IMR-90 (cell line): ENCODE data around the gene SLC6A6. TPM values are rescaled to one million over a fixed set of nuclear protein-coding genes. Genes with fewer than 3 reads are reported as not detected.
A peak's percentile ranks its signal among the peaks of the same experiment; 100 is the strongest.

Experiments
- ATAC-seq: fragments of 200-7000 bp; cut with Tn5 transposase; 2 replicates; pipeline ENCODE4 v1.9.1; 2020; ENCODE audit warnings: low read depth, mild to moderate bottlenecking, moderate library complexity
- BruUV-seq: library from RNA; stranded (reverse); fragments of 400-500 nt; replicated peaks from 2 replicates; lab custom pipeline; 2021; lab: Mats Ljungman, UMichigan
- CTCF ChIA-PET: fragments of 300-600 bp; formaldehyde crosslinking; extraction: SDS; loops from one replicate; lab custom pipeline; 2021; ENCODE audit warnings: antibody characterized with exemption; lab: Yijun Ruan, JAX
- POLR2A ChIA-PET: fragments of 300-600 bp; sonication (Branson Sonifier 250); formaldehyde crosslinking; loops from one replicate; lab custom pipeline; 2022; ENCODE audit warnings: antibody characterized with exemption; ENCODE audit not compliant: unreplicated experiment; lab: Charles Lee
- DNase-seq: peaks from one replicate; pipeline ENCODE4 v3.0.0; 2013
- H2AFZ ChIP-seq: replicated peaks from 2 replicates; pipeline ENCODE3; 2013; ENCODE audit warnings: low read length, mild to moderate bottlenecking; ENCODE audit not compliant: poor library complexity
- H2AK5ac ChIP-seq: 2 replicates; pipeline ENCODE4 v1.6.1; 2013; ENCODE audit warnings: low read depth, low read length, inconsistent platforms
- H2AK9ac ChIP-seq: replicated peaks from 2 replicates; pipeline ENCODE3; 2013; ENCODE audit warnings: mild to moderate bottlenecking, low read depth, low read length, moderate library complexity; ENCODE audit not compliant: poor library complexity
- H2BK120ac ChIP-seq: 2 replicates; pipeline ENCODE4 v1.6.1; 2013; ENCODE audit warnings: low read depth, low read length, inconsistent platforms
- H2BK15ac ChIP-seq: 3 replicates; pipeline ENCODE4 v1.6.1; 2013; ENCODE audit warnings: low read depth, low read length, inconsistent platforms
- H2BK20ac ChIP-seq: 2 replicates; pipeline ENCODE4 v1.6.1; 2013; ENCODE audit warnings: low read depth, mild to moderate bottlenecking, inconsistent platforms, low read length, moderate library complexity
- H2BK5ac ChIP-seq: 2 replicates; pipeline ENCODE4 v1.6.1; 2013; ENCODE audit warnings: mild to moderate bottlenecking, low read depth, low read length, inconsistent platforms; ENCODE audit not compliant: poor library complexity, severe bottlenecking
- H3K14ac ChIP-seq: replicated peaks from 2 replicates; pipeline ENCODE4 v1.6.1; 2013; ENCODE audit warnings: low read depth, low read length, inconsistent platforms
- H3K18ac ChIP-seq: 2 replicates; pipeline ENCODE4 v1.6.1; 2013; ENCODE audit warnings: low read depth, low read length, control low read depth
- H3K23ac ChIP-seq: 2 replicates; pipeline ENCODE4 v1.6.1; 2013; ENCODE audit warnings: low read depth, low read length, inconsistent platforms
- H3K27ac ChIP-seq: 2 replicates; pipeline ENCODE4 v1.5.1; 2013; ENCODE audit warnings: mild to moderate bottlenecking, control low read depth, low read length; ENCODE audit not compliant: insufficient read depth
- H3K27me3 ChIP-seq: 2 replicates; pipeline ENCODE4 v1.6.1; 2013; ENCODE audit warnings: low read length; ENCODE audit not compliant: control insufficient read depth, insufficient read depth
- H3K36me3 ChIP-seq: 2 replicates; pipeline ENCODE4 v1.6.1; 2013; ENCODE audit warnings: low read length, mixed read lengths; ENCODE audit not compliant: control insufficient read depth, insufficient read depth
- H3K4ac ChIP-seq: 2 replicates; pipeline ENCODE4 v1.6.1; 2013; ENCODE audit warnings: low read depth, low read length, inconsistent platforms
- H3K4me1 ChIP-seq: 2 replicates; pipeline ENCODE4 v1.6.1; 2013; ENCODE audit warnings: low read length, mixed read lengths; ENCODE audit not compliant: control insufficient read depth, insufficient read depth
- H3K4me2 ChIP-seq: 2 replicates; pipeline ENCODE4 v1.6.1; 2013; ENCODE audit warnings: low read depth, mild to moderate bottlenecking, control low read depth, low read length, moderate library complexity
- H3K4me3 ChIP-seq: 2 replicates; pipeline ENCODE4 v1.5.1; 2013; ENCODE audit warnings: low read depth, mild to moderate bottlenecking, control low read depth, low read length, moderate library complexity; ENCODE audit not compliant: insufficient read depth
- H3K56ac ChIP-seq: 2 replicates; pipeline ENCODE4 v1.6.1; 2013; ENCODE audit warnings: low read length, inconsistent platforms; ENCODE audit not compliant: insufficient read depth; ENCODE audit errors: extremely low read depth
- H3K79me1 ChIP-seq, 2 experiments: 2 replicates each; pipeline ENCODE4 v1.6.1; 2013; ENCODE audit warnings: low read length in 2 of 2, inconsistent platforms in 1 of 2, low read depth in 1 of 2
- H3K9ac ChIP-seq: 2 replicates; pipeline ENCODE4 v1.6.1; 2013; ENCODE audit warnings: low read depth, low read length, control low read depth
- H3K9me1 ChIP-seq: 2 replicates; pipeline ENCODE4 v1.6.1; 2013; ENCODE audit warnings: low read length, inconsistent platforms; ENCODE audit not compliant: insufficient read depth
- H3K9me3 ChIP-seq: 2 replicates; pipeline ENCODE4 v1.6.1; 2013; ENCODE audit warnings: low read length; ENCODE audit not compliant: control insufficient read depth, insufficient read depth
- H4K20me1 ChIP-seq: 2 replicates; pipeline ENCODE4 v1.6.1; 2013; ENCODE audit warnings: low read length, inconsistent platforms; ENCODE audit not compliant: insufficient read depth
- H4K5ac ChIP-seq: 2 replicates; pipeline ENCODE4 v1.6.1; 2013; ENCODE audit warnings: mild to moderate bottlenecking, low read depth, low read length, control low read depth
- H4K8ac ChIP-seq, 2 experiments: 2 replicates each; pipeline ENCODE4 v1.6.1; 2013; ENCODE audit warnings: low read depth in 2 of 2, low read length in 2 of 2, control low read depth in 1 of 2, inconsistent platforms in 1 of 2
- H4K91ac ChIP-seq: 2 replicates; pipeline ENCODE4 v1.6.1; 2013; ENCODE audit warnings: low read depth, low read length, inconsistent platforms; ENCODE audit not compliant: insufficient read depth
- BHLHE40 ChIP-seq: fragments of 150-350 bp; IDR thresholded peaks from 2 replicates; pipeline ENCODE4 v1.6.1; 2016; ENCODE audit warnings: mild to moderate bottlenecking, low read depth, low read length
- CEBPB ChIP-seq: IDR thresholded peaks from 2 replicates; pipeline ENCODE4 v1.6.1; 2012; ENCODE audit warnings: low read depth, low read length, improper control_type of control experiment
- CHD1 ChIP-seq: IDR thresholded peaks from 2 replicates; pipeline ENCODE4 v1.6.1; 2012; ENCODE audit warnings: low read depth, low read length, improper control_type of control experiment
- CTCF ChIP-seq: conservative IDR thresholded peaks from 2 replicates; pipeline ENCODE4 v1.5.1; 2012; ENCODE audit warnings: mild to moderate bottlenecking, low read depth, low read length, improper control_type of control experiment
- FOS ChIP-seq: fragments of 150-350 bp; IDR thresholded peaks from 2 replicates; pipeline ENCODE4 v1.6.1; 2016; ENCODE audit warnings: low read depth, low read length
- MAFK ChIP-seq: IDR thresholded peaks from 2 replicates; pipeline ENCODE4 v1.6.1; 2012; ENCODE audit warnings: low read depth, low read length, improper control_type of control experiment
- MAZ ChIP-seq: IDR thresholded peaks from 2 replicates; pipeline ENCODE4 v1.6.1; 2012; ENCODE audit warnings: low read depth, mild to moderate bottlenecking, low read length, improper control_type of control experiment, moderate library complexity, borderline replicate concordance
- MXI1 ChIP-seq: IDR thresholded peaks from 2 replicates; pipeline ENCODE4 v1.6.1; 2012; ENCODE audit warnings: low read depth, mild to moderate bottlenecking, low read length, moderate library complexity, borderline replicate concordance
- NFE2L2 ChIP-seq: fragments of 150-350 bp; IDR thresholded peaks from 2 replicates; pipeline ENCODE4 v1.6.1; 2016; ENCODE audit warnings: low read depth, mild to moderate bottlenecking, low read length
- POLR2A ChIP-seq: IDR thresholded peaks from 2 replicates; pipeline ENCODE4 v1.6.1; 2012; ENCODE audit warnings: mild to moderate bottlenecking, low read depth, low read length
- RAD21 ChIP-seq: IDR thresholded peaks from 2 replicates; pipeline ENCODE4 v1.6.1; 2012; ENCODE audit warnings: low read length, improper control_type of control experiment
- RCOR1 ChIP-seq: IDR thresholded peaks from 2 replicates; pipeline ENCODE4 v1.6.1; 2012; ENCODE audit warnings: mild to moderate bottlenecking, low read length, improper control_type of control experiment; ENCODE audit not compliant: insufficient replicate concordance
- RFX5 ChIP-seq: IDR thresholded peaks from 2 replicates; pipeline ENCODE4 v1.8.0; 2012; ENCODE audit warnings: low read depth, mild to moderate bottlenecking, low read length, moderate library complexity
- SMC3 ChIP-seq: fragments of 150-350 bp; IDR thresholded peaks from 2 replicates; pipeline ENCODE4 v1.6.1; 2016; ENCODE audit warnings: low read depth, mild to moderate bottlenecking, antibody characterized with exemption, low read length, moderate library complexity
- USF2 ChIP-seq: fragments of 150-350 bp; IDR thresholded peaks from 2 replicates; pipeline ENCODE4 v1.6.1; 2017; ENCODE audit warnings: mild to moderate bottlenecking, antibody characterized with exemption, low read length, low read depth
- WGBS, 2 experiments: methylation state at CpG; one replicate each; pipeline versions ENCODE4 v1.1.5 to v1.1.7; 2013; ENCODE audit warnings: missing lambda C conversion rate in 2 of 2; ENCODE audit not compliant: insufficient read length in 1 of 2; ENCODE audit errors: extremely low coverage in 2 of 2; 5-methylcytosine and 5-hydroxymethylcytosine counted together
- dilution Hi-C: fragments of 300-500 bp; cut with HindIII; formaldehyde crosslinking; loops from one replicate; pipeline ENCODE4 v1.14.3; 2018; ENCODE audit warnings: low sequenced_read_pairs; ENCODE audit not compliant: unreplicated experiment
- in situ Hi-C: fragments of 300-500 bp; cut with MboI; formaldehyde crosslinking; loops from 3 replicates; pipeline ENCODE4 v1.14.3; 2019; ENCODE audit warnings: low sequenced_read_pairs, inconsistent platforms, mixed read lengths
- intact Hi-C: fragments of 100-400 bp; cut with micrococcal nuclease; formaldehyde crosslinking; loops from 2 replicates; pipeline ENCODE4 v1.10.0; 2022
- polyA plus RNA-seq, 3 experiments: library from polyadenylated mRNA; depleted of rRNA; stranded (reverse); fragments of >200 nt; gene quantifications; 2 replicates each; pipeline ENCODE4 v1.2.3, GENCODE V29; 2012; ENCODE audit warnings: low replicate concordance in 1 of 3
- total RNA-seq: library from RNA; depleted of rRNA; stranded (reverse); fragments of >200 nt; gene quantifications from 2 replicates; pipeline ENCODE4 v1.2.3, GENCODE V29; 2012
- TF ChIP-seq, protein P1 (sequence below): fragments of 150-350 bp; IDR thresholded peaks from 2 replicates; pipeline ENCODE4 v1.6.1; 2016; ENCODE audit warnings: low read depth, mild to moderate bottlenecking, low read length, moderate library complexity, borderline replicate concordance

Gene SLC6A6
- total and polyA plus RNA-seq, 2 of the 4 experiments (the other 2 are of a cell fraction) = 29.9 to 39.4 TPM

DNA sequence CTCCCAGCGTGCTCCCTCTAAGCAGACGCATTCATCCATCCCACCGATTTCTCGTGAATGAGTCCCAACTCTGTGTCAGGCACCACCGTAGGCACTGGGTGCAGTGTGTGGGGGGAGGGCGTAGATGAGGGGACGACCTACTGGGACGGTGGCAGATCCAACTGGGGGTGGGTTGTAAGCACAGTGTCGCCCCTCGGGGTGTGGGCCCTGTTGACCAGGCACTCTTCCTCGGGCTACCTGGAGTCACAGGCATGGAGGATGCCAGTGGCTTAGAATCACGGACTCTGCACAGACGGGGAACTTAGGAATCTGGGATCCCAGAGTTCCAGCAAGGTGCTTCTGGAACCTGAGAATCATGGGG is 66.2 kb downstream of the SLC6A6 start:
- Histone ChIP-seq H2BK5ac (no peak overlapping the region), H3K79me1 (peaks cover 0 to 15% of the 10 kb centered on the region in 2 experiments; a peak in 1 of 4 replicates), H3K4me2 (no peak overlapping the region), H3K27ac (no peak overlapping the region), H2BK15ac (no peak overlapping the region), H4K5ac (no peak overlapping the region), H2AFZ (no peak overlapping the region), H3K9me1 (peaks cover 18% of the 10 kb centered on the region), H2BK20ac (no peak overlapping the region), H3K9me3 (no peaks in the 10 kb centered on the region), H3K4ac (no peak overlapping the region; the same call in 1 of the 2 replicates), H3K9ac (no peak overlapping the region), H3K4me3 (no peak overlapping the region), H4K91ac (no peak overlapping the region), H3K14ac (no peak overlapping the region), H3K27me3 (no peaks in the 10 kb centered on the region), H3K23ac (no peak overlapping the region), H3K36me3 (peaks cover 59% of the 10 kb centered on the region), H3K18ac (no peak overlapping the region), H2AK9ac (peak overlapping the region; percentile 58), H3K4me1 (peaks cover 15% of the 10 kb centered on the region), H4K20me1 (no peaks in the 10 kb centered on the region), H2BK120ac (no peak overlapping the region), H4K8ac (no peak overlapping the region), H2AK5ac (no peak overlapping the region), H3K56ac (no peak overlapping the region)
- BruUV-seq = no TSS peak
- no peak for ATAC-seq
- DNase-seq = no peak
- TF ChIP-seq CEBPB (no peak), RAD21 (no peak), NFE2L2 (no peak), MAZ (no peak), CHD1 (no peak), BHLHE40 (no peak), SMC3 (no peak), MXI1 (no peak), RCOR1 (no peak), MAFK (no peak), RFX5 (no peak), FOS (no peak), USF2 (no peak), CTCF (no peak), POLR2A (no peak)
- TF ChIP-seq, protein P1, sequence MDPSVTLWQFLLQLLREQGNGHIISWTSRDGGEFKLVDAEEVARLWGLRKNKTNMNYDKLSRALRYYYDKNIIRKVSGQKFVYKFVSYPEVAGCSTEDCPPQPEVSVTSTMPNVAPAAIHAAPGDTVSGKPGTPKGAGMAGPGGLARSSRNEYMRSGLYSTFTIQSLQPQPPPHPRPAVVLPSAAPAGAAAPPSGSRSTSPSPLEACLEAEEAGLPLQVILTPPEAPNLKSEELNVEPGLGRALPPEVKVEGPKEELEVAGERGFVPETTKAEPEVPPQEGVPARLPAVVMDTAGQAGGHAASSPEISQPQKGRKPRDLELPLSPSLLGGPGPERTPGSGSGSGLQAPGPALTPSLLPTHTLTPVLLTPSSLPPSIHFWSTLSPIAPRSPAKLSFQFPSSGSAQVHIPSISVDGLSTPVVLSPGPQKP = no peak
- intact Hi-C loops = loop anchor here (1.0 to 5.0 kb wide), 3 partner anchors 207 to 341 kb away; partner anchors contain the start of gene TMEM43
- dilution Hi-C loops = no loop called here
- CTCF ChIA-PET = interaction anchor here (0.6 to 2.4 kb wide), 4 partner anchors 35 to 343 kb away, joined by 3 to 17 read pairs (median 4); no protein-coding TSS in a partner anchor
- POLR2A ChIA-PET = no interaction called here
- 78% methylated on average over 8 of the region's 13 CpGs; no CpG with 5 or more reads in 1 of the 2 experiments for WGBS, 2 experiments
- in situ Hi-C loops = loop anchor here (10.0 kb wide), 1 partner anchor 574 kb away; no protein-coding TSS in a partner anchor
